Midbrain (tissue), 1 donor: ENCODE results near the gene HSD11B1.

Source experiments
- DNase-seq: peaks from one replicate; lab custom pipeline; 2025; lab: John Stamatoyannopoulos, UW

HSD11B1 gene

GRCh38 chr1:209755926-209756614 is 51.4 kb downstream of the HSD11B1 start, which contains the start of gene TRAF3IP3:
TRAF3IP3 (plus strand) TSS chr1:209756053; CDS start chr1:209760040, 3,987 bp downstream.
- DNase-seq, result peak; percentile 22

GRCh38 chr1:209756615-209757445 is 52.2 kb downstream of the HSD11B1 start:
- DNase-seq, result peak; percentile 23

GRCh38 chr1:209758400-209758799 is 53.8 kb downstream of the HSD11B1 start:
- no peak for DNase-seq

- no peak for DNase-seq
These were observed 55.2 kb downstream of the HSD11B1 start for GRCh38 chr1:209759829-209760359.

- no peak for DNase-seq
These were observed 56.5 kb downstream of the HSD11B1 start for GRCh38 chr1:209761011-209761635.

- no peak for DNase-seq
These were observed 61.4 kb downstream of the HSD11B1 start for GRCh38 chr1:209766051-209766450.

GRCh38 chr1:209767096-209767495 is 62.5 kb downstream of the HSD11B1 start:
- DNase-seq, result no peak

- DNase-seq, result no peak
These were observed 63.1 kb downstream of the HSD11B1 start for GRCh38 chr1:209767706-209768105.

- no peak for DNase-seq
These were observed 63.7 kb downstream of the HSD11B1 start for GRCh38 chr1:209768354-209768774.

GRCh38 chr1:209769171-209769904 is 64.7 kb downstream of the HSD11B1 start:
- peak; percentile 12 for DNase-seq

- DNase-seq, result no peak
These were observed 65.3 kb downstream of the HSD11B1 start for GRCh38 chr1:209769971-209770370.

- DNase-seq, result no peak
These were observed 66.2 kb downstream of the HSD11B1 start for GRCh38 chr1:209770636-209771415.

- DNase-seq, result no peak
These were observed 67.5 kb downstream of the HSD11B1 start for GRCh38 chr1:209772126-209772525.

- no peak for DNase-seq
These were observed 69.9 kb downstream of the HSD11B1 start for GRCh38 chr1:209774592-209774991.

- no peak for DNase-seq
These were observed 71.0 kb downstream of the HSD11B1 start for GRCh38 chr1:209775678-209776077.

- no peak for DNase-seq
These were observed 72.9 kb downstream of the HSD11B1 start for GRCh38 chr1:209777587-209777986.

- no peak for DNase-seq
These were observed 73.5 kb downstream of the HSD11B1 start for GRCh38 chr1:209778102-209778501.

GRCh38 chr1:209780268-209780667 is 75.6 kb downstream of the HSD11B1 start:
- no peak for DNase-seq

GRCh38 chr1:209783386-209783785 is 78.7 kb downstream of the HSD11B1 start:
- no peak for DNase-seq
